A549 (cell line): ENCODE results near the gene CNOT3.
"Not testable (repeated sequence)": the region's sequence is repeated elsewhere in the genome, so short reads cannot be mapped to it uniquely, and the experiment has no call there.

Source experiments
- CBX8 ChIP-seq: fragments of 200-600 bp; sonication (generic); IDR thresholded peaks from 2 replicates; pipeline ENCODE4 v1.6.1; 2016
- CEBPB ChIP-seq, 2 experiments: fragments of >200 bp in 1 of 2; sonication (Bioruptor Twin) in 1 of 2; formaldehyde crosslinking in 1 of 2; IDR thresholded peaks; 2 replicates each; pipeline ENCODE4 v1.6.1; 2012 to 2016
- EP300 ChIP-seq, 2 experiments: fragments of >200 bp; sonication (Bioruptor Twin); formaldehyde crosslinking; IDR thresholded peaks; 2 replicates in 1 of 2; 3 replicates in 1 of 2; pipeline ENCODE4 v1.6.1; 2016 to 2017
- HDAC2 ChIP-seq: fragments of 200-600 bp; sonication (generic); IDR thresholded peaks from 2 replicates; pipeline ENCODE4 v1.6.1; 2016
- JUN ChIP-seq, 2 experiments: fragments of >200 bp; sonication (Bioruptor Twin); formaldehyde crosslinking; IDR thresholded peaks; 2 replicates in 1 of 2; 3 replicates in 1 of 2; pipeline ENCODE4 v1.6.1; 2016 to 2017
- POLR2A ChIP-seq: IDR thresholded peaks from 2 replicates; pipeline ENCODE4 v1.6.1; 2012; ENCODE audit warnings: mild to moderate bottlenecking, low read length
- POLR2AphosphoS2 ChIP-seq: conservative IDR thresholded peaks from 2 replicates; pipeline ENCODE4 v1.6.1; 2012; ENCODE audit warnings: low read length, improper control_type of control experiment, inconsistent platforms
- RAD21 ChIP-seq, 2 experiments: fragments of >200 bp in 1 of 2; sonication (Bioruptor Twin) in 1 of 2; formaldehyde crosslinking in 1 of 2; IDR thresholded peaks in 1 of 2; conservative IDR thresholded peaks in 1 of 2; 2 replicates in 1 of 2; 3 replicates in 1 of 2; pipeline ENCODE4 v1.6.1; 2012 to 2018; ENCODE audit warnings: inconsistent platforms in 1 of 2
- ZNF302 ChIP-seq: fragments of 250-450 bp; sonication (Bioruptor Pico); IDR thresholded peaks from 2 replicates; pipeline ENCODE4 v1.9.0; 2021; ENCODE audit warnings: inconsistent platforms, mild to moderate bottlenecking, moderate library complexity
- TF ChIP-seq, protein P1 (sequence below): fragments of >200 bp; sonication (Bioruptor Twin); formaldehyde crosslinking; IDR thresholded peaks from 3 replicates; pipeline ENCODE4 v1.5.1; 2016
- TF ChIP-seq, protein P2 (sequence below): IDR thresholded peaks from 2 replicates; pipeline ENCODE4 v1.6.1; 2012
- TF ChIP-seq, protein P3 (sequence below): IDR thresholded peaks from 2 replicates; pipeline ENCODE4 v1.6.1; 2012
- TF ChIP-seq, protein P4 (sequence below): fragments of 250-450 bp; sonication (Bioruptor Pico); IDR thresholded peaks from 2 replicates; pipeline ENCODE4 v1.5.0; 2021; ENCODE audit warnings: mild to moderate bottlenecking, moderate library complexity, borderline replicate concordance

DNA sequence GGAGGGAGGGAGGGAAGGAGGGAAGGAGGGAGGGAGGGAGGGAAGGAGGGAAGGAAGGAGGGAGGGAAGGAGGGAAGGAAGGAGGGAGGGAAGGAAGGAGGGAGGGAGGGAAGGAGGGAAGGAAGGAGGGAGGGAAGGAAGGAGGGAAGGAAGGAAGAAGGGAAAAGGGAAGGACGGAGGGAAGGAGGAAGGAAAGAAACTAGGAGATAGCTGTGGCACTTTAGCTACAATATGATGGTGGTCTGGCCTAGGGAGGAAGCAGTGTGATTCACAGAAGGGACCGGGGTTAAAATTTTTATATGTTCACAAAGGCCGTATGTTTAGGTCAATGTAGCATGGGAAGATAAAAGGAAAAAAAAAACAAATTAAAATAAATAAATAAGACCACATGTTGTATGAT is 44.3 kb downstream of the CNOT3 start:
- not testable (repeated sequence) for TF ChIP-seq JUN (IDR thresholded peaks at IDR 0.05); POLR2A; EP300 (IDR thresholded peaks at IDR 0.05); RAD21 (conservative IDR thresholded peaks at IDR 0.05 in 1 of 2, IDR thresholded peaks at IDR 0.05 in 1 of 2); HDAC2; POLR2AphosphoS2; ZNF302 (CRISPR knock-in tag); CEBPB (IDR thresholded peaks at IDR 0.05); CBX8
- TF ChIP-seq, protein P1, sequence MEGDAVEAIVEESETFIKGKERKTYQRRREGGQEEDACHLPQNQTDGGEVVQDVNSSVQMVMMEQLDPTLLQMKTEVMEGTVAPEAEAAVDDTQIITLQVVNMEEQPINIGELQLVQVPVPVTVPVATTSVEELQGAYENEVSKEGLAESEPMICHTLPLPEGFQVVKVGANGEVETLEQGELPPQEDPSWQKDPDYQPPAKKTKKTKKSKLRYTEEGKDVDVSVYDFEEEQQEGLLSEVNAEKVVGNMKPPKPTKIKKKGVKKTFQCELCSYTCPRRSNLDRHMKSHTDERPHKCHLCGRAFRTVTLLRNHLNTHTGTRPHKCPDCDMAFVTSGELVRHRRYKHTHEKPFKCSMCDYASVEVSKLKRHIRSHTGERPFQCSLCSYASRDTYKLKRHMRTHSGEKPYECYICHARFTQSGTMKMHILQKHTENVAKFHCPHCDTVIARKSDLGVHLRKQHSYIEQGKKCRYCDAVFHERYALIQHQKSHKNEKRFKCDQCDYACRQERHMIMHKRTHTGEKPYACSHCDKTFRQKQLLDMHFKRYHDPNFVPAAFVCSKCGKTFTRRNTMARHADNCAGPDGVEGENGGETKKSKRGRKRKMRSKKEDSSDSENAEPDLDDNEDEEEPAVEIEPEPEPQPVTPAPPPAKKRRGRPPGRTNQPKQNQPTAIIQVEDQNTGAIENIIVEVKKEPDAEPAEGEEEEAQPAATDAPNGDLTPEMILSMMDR, result not testable (repeated sequence)
- TF ChIP-seq, protein P2, sequence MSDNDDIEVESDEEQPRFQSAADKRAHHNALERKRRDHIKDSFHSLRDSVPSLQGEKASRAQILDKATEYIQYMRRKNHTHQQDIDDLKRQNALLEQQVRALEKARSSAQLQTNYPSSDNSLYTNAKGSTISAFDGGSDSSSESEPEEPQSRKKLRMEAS, result not testable (repeated sequence)
- TF ChIP-seq, protein P3, sequence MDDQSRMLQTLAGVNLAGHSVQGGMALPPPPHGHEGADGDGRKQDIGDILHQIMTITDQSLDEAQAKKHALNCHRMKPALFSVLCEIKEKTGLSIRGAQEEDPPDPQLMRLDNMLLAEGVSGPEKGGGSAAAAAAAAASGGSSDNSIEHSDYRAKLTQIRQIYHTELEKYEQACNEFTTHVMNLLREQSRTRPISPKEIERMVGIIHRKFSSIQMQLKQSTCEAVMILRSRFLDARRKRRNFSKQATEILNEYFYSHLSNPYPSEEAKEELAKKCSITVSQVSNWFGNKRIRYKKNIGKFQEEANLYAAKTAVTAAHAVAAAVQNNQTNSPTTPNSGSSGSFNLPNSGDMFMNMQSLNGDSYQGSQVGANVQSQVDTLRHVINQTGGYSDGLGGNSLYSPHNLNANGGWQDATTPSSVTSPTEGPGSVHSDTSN, result not testable (repeated sequence)
- TF ChIP-seq, protein P4, sequence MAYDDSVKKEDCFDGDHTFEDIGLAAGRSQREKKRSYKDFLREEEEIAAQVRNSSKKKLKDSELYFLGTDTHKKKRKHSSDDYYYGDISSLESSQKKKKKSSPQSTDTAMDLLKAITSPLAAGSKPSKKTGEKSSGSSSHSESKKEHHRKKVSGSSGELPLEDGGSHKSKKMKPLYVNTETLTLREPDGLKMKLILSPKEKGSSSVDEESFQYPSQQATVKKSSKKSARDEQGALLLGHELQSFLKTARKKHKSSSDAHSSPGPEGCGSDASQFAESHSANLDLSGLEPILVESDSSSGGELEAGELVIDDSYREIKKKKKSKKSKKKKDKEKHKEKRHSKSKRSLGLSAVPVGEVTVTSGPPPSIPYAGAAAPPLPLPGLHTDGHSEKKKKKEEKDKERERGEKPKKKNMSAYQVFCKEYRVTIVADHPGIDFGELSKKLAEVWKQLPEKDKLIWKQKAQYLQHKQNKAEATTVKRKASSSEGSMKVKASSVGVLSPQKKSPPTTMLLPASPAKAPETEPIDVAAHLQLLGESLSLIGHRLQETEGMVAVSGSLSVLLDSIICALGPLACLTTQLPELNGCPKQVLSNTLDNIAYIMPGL (CRISPR knock-in tag), result not testable (repeated sequence)
